Activated T-cell treated with anti-CD3 and anti-CD28 coated beads, Interleukin-2, amount 50 U/mL, for 1 hour (primary cell): ENCODE data around the gene DNMT3A.
A peak's percentile ranks its signal among the peaks of the same experiment; 100 is the strongest.

Source experiments
- DNase-seq: peaks from one replicate; pipeline ENCODE4 v3.0.0-alpha.2; 2020

DNMT3A gene

DNA sequence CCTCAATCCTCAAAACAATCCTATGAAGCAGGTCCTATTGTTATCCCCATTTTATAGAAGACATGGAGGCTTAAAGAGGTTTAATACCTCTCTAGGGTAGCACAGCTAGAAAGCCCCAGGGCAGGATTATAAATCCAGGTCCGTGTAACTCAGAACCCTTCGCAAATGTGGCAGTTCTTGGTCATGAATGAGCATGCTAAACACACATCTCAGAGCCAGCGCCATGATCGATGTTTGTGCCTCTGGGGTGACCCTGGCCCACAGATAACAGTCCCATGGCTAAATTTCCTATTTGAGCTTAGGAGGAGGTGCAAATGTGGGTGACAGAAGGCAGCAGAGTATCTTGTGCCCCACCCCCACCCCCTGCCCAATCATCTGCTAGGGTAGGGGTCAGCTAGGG, 17.5 kb downstream of the DNMT3A start:
- DNase-seq = no peak

GRCh38 chr2:25323610-25324189, 18.0 kb downstream of the DNMT3A start:
- DNase-seq = no peak

GRCh38 chr2:25323042-25323514, 18.6 kb downstream of the DNMT3A start:
- peak; percentile 70 for DNase-seq

DNA sequence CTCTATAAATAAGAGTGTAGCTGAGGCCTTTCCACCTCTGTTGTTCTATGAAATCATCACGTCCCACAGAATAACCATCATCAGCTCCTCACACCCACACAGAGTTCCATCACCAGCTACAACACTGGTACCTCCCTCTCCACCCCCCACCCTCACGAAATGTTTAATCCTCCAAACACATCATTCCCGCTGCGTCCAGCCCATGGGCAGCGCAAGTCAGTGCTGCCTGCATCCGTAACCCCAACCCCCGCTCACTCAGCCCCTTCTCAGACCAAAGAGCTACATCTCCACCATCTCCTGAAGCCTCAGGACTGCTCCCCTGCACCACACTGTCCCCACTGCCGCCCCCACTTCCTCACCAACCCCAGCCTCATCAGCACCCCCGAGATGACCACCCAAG, 19.4 kb downstream of the DNMT3A start:
- no peak for DNase-seq

DNA sequence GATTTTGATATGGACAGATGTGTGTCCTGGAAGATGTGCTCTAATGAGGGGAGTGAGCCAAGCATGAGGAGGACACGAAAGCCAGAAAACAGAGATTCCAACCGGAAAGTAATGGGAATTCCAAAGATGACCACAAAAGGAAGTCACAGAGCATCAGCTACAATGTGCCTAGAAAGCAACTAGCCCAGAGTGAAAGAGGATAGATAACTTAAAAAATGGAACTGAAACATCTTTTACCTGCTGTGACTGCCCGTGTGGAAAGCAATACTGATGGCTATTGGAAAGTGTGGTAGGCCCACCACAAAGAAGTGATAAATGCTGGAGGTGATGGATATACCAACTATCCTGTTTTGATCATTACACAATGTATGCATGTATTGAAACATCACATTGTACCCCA, 21.6 kb downstream of the DNMT3A start:
- no peak for DNase-seq

GRCh38 chr2:25316101-25316500, 25.6 kb downstream of the DNMT3A start:
- no peak for DNase-seq

DNA sequence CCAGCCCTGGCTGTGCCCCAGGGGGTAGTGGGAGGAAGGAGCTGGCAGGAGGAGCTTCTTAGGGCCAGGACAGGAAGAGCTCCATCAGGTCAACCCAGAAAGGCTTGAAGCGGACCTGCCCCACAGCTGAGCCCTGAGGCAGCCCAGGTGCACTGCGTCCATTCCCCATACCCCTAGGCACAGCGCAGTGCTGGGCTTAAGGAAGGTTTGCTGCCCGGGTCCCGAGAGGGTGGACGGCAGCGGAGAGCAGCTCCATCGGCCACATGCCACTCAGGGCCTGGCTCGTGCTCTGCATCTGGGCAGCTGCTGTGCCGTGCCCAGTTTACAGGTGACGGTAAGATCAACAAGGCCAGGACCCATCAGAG, 26.4 kb downstream of the DNMT3A start:
- no peak for DNase-seq

DNA sequence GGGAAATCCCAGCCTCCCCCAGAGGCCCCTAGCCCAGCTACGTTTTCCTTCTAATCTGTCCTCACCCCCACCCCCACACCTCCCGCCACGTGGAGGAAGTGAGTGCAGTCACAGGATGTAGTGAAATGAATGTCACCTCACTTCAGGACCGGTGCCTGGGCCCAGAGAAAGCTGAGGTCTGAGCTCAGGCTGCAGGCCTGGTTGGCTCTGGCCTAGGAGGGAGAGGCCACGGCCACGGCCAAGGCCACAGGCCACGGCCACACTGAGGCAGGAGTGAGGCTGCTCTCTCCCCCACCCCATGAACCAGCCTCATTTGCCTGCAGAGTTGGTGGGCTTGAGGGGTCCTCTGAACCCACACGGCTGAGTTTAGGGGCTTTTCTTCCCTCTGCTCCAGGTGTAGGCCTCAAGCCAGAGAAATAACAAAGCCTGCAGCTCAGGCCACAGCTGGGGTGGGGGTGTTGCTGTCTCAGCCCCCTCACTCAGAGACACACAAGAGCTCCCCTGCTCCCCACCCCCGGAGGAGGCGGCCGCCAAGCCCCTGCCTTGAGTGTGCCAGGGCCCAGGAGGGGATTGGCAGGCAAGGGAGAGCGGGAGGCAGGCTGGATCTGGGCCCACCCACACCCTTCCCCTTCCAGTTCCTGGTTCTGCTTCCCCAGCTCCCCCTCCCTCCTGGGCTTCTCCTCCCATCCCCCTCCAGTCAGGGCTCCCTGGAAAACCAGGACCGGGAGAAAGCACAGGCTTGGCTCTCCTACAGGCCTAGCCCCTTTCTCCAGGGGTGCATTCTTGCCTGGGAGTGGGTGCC, 27.0 kb downstream of the DNMT3A start:
- DNase-seq = peak; percentile 64

GRCh38 chr2:25313711-25314513, 27.8 kb downstream of the DNMT3A start:
- no peak for DNase-seq

DNA sequence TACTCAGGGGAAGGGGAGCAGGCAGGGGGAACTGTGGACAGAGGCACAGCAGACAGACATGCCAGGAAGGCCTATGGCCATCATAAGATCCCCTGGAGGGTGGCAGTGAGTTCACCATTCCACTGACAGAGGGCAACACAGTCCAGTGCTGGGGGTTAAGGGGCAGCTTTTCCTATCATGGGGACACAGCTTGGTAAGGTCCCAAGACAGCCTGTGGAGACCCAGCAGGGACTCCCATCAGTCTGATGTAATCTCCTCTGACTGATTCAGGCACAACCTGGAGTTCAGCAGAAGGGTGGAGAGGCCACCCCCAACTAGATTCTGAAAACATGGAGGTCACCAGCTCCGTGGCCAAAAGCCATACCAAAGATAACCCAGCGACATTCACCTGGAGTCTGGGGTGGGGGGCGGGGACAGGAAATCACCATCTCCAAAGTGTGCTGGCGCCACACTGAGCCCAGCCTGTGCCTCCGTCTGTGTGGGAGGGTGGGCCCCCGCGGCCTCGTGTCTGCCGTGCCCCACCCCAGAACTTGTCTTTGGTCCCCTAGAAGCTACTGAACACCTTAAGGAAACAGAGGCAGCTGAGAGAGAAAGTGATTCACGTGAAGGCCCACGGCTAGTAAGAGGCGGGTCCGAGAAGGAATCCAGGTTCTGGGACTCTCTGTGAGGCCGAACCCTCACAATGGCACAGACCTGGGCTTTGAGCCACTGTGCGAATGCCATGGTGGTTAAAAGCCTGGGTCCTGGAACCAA, 28.6 kb downstream of the DNMT3A start:
- peak; percentile 44 for DNase-seq

DNA sequence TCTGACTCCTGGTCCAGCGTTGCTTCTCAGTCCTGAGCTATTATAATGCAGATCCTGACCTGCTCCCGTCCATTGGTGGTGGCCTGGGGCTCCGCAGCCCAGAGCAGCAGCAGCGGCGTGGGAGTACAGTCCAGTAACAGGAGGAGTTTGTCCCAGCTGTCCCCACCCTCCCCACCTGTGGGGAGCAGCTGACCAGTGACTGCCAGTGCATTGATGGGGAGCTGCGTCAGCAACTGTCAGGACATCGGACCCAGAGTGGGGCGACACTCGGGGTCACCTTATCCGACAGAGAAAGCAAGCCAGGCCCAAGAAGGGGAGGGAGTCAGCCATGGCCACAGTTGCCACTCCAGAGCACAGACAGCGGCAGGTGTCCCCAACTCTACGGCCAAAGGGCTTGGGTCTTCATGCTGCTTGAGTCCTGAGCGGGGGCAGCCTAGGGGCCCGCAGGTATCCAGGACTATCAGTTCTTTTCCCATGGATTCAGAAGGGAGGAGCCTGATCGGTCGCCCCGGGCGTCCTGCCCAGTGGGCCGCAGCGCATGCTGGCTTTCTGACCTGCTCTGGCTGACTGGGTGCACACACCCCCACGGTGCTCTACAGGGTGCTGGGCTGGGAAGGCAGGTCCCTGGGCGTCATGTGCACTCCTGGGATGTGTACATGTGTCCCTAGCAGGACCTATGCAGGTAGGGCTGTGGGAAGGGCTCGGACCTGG, 29.7 kb downstream of the DNMT3A start:
- DNase-seq = no peak

DNA sequence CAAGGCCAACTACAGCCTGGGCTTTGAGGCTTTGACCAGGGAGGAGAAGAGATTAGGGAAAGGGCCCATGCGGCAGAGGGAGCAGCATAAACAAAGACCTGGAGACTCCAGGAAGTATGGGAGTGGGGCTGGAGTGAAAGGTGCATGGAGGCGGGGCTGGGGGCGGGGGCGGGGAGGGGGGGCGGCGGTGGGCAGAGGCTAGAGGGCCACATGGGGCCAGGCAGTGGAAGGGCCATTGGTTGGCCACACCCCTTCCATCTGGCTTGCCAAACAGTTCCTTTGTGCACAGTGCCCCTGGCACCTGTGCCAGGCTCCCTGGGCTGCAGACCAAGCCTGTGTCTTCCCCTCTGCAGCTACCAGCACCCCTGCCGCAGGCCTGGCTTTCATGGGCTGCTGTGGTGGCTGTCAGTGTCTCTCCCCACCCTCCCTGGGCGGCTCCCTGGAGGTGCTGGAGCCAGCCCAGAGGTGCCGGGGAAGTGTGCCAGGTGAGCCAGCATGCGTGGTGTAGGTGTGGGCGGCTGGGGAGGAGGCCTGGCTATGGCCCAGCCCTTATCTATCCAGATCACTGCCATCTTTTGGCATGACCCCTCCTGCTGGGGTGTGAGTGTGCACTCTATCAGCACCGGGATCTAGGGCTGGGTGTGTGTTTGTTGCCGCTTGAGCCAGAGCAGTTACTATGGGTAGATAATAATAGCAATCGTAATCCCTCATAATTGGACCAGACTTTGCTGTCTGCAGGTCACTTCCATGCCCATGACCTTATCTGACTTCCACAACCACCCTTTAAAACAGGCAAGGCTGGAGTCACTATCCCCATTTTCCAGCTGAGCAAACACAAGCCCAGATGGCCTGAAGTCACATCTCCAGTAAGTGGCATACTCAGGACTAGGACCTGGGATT, 30.5 kb downstream of the DNMT3A start:
- no peak for DNase-seq

DNA sequence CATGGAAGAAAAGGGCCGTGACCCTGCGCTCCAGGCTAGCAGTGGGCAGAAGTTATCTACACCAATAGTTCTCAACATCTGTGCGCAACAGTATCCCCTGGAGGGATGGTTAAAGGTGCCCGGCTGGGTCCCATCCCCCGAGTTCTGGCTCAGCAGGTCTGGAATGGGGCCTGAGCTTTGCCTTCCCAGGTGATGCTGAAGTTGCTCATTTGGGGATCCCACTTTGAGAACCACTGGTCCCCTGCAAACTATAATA, 31.1 kb downstream of the DNMT3A start:
- no peak for DNase-seq

- peak; percentile 69 for DNase-seq
Observed at GRCh38 chr2:25309402-25309801, 32.3 kb downstream of the DNMT3A start.

GRCh38 chr2:25308599-25308998, 33.1 kb downstream of the DNMT3A start:
- no peak for DNase-seq

- no peak for DNase-seq
Observed at GRCh38 chr2:25307949-25308557, 33.7 kb downstream of the DNMT3A start.

- no peak for DNase-seq
Observed at GRCh38 chr2:25306777-25307368, 34.9 kb downstream of the DNMT3A start.

- DNase-seq = no peak
Observed at GRCh38 chr2:25305775-25306174, 36.0 kb downstream of the DNMT3A start.

DNA sequence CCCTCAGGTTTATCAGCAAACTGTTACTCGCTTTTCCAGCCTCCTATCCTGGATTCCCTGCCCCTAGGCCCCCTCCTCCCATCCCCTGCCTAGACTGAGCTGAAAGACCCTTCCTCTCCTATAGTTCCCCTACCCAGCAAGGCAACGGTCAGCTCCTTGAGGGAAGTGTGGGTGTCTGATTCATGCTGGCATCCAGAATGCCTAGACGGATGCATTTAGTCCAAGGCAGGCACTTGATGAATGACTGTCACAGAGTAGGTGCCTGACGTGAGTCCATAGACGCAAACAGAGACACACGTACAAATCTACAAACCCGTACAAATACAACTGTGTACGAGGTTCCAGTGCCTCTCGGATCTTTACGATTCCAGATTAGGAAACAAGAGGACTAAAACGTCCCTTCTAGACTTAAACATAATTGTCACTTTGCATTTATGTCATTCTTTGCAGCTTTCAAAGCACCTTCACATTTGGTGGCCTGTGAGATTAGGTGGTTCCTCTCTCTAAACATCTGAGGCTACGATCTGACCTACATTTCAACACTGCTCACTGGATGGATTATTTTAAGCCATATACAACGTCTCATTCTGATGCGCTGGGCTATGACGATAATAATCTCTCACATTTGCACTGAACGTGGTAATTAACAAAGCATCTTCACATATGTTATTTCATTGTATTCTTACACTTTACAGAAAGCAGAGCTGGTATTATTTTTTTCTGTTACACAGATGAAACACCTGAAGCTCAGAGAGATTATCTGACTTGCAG, 36.7 kb downstream of the DNMT3A start:
- DNase-seq = no peak

DNA sequence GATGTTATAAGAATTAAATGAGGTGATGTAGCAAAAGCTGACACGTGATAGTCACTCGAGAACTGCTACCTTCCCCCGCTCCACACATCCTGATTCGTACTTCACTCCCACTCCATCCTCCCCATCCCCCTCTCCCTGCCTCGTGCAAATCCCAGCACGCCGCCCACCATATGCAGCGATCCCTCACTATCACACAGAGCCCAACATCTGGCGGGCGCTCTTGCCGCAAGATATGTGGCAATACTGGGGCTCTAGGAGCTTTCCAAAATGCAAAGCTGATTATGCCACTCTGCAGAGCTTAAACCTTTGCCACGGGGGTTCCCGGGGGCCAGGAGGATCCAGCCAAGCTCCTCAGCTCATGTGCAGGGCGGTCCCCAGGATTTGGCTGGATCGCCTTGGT, 37.4 kb downstream of the DNMT3A start:
- DNase-seq = no peak
